HT1080 (cell line): Measurements from ENCODE around the gene SUPT5H. TPM values are rescaled to one million over a fixed set of nuclear protein-coding genes. Genes with fewer than 3 reads are reported as not detected.
"Not testable (repeated sequence)": the region's sequence is repeated elsewhere in the genome, so short reads cannot be mapped to it uniquely, and the experiment has no call there.

ENCODE experiments used
- DNase-seq: peaks from one replicate; pipeline ENCODE4 v3.0.0-alpha.2; 2015; ENCODE audit warnings: low read depth
- total RNA-seq: library from RNA; depleted of rRNA; stranded (reverse); fragments of >200 nt; shearing (Covaris generic); gene quantifications from 2 replicates; pipeline ENCODE4 v1.2.3, GENCODE V29; 2014

Gene SUPT5H
- total RNA-seq, 1 experiment from 2014 or later: 91.6 TPM

DNA sequence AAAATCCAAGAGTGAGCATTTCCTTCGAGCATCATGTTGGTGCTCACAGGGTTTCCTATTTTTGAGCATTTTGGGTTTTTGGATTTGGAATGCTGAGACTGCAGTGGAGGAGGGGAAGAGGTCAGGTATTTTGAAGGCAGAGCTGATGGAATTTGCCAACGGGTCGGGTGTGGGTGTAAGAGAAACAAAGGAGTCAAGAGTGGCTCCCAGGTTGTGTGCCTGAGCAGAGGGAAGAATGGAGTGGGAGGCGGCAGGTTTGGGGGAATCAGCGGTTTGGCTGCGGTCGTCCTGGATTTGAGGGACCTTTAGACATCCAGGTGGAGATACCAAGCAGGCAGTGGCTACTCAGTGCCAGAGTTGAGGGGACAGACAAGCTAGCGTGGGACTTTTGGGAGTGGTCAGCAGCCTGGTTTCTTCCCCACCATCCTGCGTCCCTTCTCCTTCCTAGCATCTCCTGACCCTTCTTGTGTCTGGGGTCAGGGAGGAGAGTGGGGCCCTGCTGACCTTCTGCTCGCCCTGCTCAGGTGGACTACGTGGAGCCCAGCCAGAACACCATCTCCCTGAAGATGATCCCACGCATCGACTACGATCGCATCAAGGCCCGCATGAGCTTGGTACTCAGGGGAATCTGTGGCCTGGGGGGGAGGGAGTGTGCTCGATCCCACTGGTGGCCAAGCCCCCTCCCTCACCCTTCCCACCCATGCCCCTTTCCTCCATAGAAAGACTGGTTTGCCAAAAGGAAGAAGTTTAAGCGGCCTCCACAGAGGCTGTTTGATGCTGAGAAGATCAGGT is 20.8 kb downstream of the SUPT5H start:
- no peak for DNase-seq

DNA sequence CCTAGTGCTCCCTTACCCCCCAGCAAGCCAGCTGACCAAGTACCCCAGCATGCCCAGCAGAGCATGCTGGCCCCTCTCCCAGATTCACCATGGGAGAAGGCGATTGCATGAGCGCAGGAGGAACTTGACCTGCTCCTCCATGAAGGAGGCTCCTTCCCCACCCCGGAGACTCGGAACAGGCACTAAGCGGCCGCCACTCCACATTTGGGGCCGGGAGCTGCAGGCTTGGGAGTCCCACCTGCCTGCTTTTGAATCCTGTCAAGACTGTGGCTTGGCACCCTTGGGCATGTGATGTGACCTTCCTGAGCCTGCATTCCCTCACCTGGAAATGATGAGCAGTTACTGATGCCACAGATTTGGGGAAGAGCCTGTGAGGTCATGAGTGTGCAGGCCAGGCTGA is 22.6 kb downstream of the SUPT5H start:
- no peak for DNase-seq

GRCh38 chr19:39469036-39469435 is 23.7 kb downstream of the SUPT5H start:
- DNase-seq: no peak

GRCh38 chr19:39469567-39469966 is 24.2 kb downstream of the SUPT5H start:
- DNase-seq: no peak

GRCh38 chr19:39470724-39471339 is 25.4 kb downstream of the SUPT5H start:
- DNase-seq: no peak

DNA sequence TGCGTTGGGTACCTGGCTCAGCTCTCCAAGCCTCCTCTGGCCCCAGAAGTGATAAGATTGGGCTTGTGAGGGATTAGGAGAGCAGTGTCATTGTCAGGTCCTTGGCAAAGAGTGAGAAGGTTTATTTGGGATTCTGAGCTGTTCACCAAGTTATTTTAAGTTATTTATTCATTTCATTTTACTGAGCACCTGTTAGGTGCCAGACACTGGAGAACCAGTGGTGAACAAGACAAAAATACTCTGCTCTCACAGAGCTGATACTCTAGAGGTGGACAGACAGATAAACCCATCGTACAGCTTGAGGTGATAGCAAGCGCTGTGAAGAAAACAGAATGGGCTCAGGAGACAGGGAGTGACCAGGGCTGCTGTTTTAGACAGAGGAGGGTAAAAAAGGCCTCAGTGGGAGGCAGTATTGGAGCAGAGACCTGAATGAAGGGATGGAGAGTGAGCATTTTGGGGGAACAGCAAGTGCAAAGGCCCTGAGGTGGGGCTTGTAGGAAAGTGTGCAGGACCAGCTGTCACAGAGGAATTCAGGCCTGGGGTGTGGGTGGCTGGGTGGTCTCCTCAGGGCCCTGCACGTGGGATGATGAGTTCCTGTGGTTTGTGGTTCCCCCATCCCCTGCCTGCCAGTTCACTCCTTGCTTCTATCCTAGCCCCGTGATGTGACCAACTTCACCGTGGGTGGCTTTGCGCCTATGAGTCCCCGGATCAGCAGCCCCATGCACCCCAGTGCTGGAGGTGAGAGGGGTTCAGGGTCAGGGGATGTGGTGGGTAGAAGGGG is 26.6 kb downstream of the SUPT5H start:
- no peak for DNase-seq

- DNase-seq: no peak
Measured at GRCh38 chr19:39472746-39473442, 27.5 kb downstream of the SUPT5H start.

DNA sequence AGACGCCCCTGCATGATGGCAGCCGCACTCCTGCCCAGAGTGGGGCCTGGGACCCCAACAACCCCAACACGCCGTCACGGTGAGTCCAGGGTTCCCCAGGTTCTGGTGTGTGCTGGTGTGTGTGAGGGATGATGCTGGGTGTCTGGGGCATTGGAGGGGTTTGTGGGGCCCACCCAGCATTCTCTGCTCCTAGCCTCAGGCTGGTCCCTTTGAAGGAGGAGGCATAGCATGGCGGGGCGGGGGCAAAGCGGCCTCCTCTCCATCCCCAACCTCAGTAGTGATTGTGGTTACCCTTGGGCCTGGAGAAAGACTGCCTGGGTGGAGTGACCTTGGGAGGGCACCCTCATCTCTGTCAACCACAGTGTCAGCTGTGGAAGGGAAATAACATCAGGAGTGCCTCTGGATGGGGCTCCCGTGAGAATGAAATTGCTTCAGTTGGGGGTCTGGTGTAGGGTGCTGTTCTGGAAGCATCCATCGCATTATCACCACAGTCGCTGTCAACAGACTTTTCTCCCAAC is 28.1 kb downstream of the SUPT5H start:
- no peak for DNase-seq

DNA sequence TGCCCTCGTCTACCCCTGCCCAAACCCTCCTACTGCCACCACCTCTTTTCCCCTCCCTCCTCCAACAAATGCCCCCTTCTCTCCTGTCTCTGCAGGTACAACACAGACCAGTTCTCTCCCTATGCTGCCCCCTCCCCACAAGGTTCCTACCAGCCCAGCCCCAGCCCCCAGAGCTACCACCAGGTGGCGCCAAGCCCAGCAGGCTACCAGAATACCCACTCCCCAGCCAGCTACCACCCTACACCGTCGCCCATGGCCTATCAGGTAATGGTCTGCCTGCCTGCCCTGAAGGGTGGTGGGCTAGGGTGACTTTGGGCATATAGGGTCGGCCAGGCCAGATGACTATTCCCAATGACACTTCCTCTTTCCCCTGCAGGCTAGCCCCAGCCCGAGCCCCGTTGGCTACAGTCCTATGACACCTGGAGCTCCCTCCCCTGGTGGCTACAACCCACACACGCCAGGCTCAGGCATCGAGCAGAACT is 28.8 kb downstream of the SUPT5H start:
- no peak for DNase-seq

GRCh38 chr19:39475748-39476147 is 30.4 kb downstream of the SUPT5H start:
- DNase-seq: no peak

GRCh38 chr19:39479319-39479801 is 34.0 kb downstream of the SUPT5H start:
- not testable (repeated sequence) for DNase-seq

GRCh38 chr19:39479916-39480315 is 34.5 kb downstream of the SUPT5H start:
- no peak for DNase-seq

DNA sequence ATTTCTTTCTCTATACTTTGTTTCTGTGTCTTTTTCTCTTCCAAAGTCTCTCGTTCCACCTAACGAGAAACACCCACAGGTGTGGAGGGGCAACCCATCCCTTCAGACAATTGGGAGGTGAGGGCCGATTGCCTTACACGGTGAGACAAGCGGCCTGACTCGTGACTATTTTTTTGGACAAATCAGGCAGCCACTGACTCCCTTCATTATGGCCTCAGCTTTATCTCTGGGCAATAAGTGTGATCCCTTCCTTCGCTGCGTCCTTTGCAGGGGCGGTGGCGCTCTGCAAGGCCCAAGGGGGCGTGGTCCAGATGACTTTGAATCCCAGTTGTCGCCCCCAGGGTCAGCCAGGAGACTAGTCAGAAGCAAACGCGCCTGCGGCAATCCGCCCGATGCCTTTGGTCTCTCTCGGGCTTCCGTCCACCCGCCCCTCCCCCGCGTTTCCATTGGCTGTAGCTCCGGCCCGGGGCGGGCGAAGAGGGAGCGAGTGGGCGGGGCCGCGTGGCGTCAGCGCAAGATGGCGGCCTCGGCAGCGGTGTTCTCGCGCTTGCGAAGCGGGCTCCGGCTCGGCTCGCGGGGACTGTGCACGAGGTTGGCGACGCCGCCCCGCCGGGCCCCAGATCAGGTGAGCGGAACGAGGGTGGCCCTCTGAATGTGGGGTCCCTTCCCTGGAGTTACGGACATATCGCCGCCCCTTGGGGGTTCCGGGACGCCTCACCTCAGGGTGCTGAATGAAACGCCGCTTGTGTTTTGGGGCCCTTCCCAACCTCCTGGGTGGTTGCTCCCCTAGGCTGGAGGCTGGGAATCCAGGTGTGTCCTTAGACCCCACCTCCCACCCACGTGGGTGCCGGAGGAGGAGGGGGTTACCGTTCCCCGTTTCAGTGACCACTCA is 35.2 kb downstream of the SUPT5H start, which contains the start of gene TIMM50:
TSS of gene TIMM50 (plus strand) at position 502 of the 892 bp plus-strand sequence. CDS start at position 518, 16 bp downstream.
- peak; percentile 92 for DNase-seq

GRCh38 chr19:39481229-39481545 is 35.8 kb downstream of the SUPT5H start:
- DNase-seq: no peak

- no peak for DNase-seq
Measured at GRCh38 chr19:39481676-39482075, 36.3 kb downstream of the SUPT5H start.

- DNase-seq: no peak
Measured at GRCh38 chr19:39483141-39483540, 37.8 kb downstream of the SUPT5H start.

GRCh38 chr19:39489756-39490155 is 44.4 kb downstream of the SUPT5H start:
- DNase-seq: no peak

DNA sequence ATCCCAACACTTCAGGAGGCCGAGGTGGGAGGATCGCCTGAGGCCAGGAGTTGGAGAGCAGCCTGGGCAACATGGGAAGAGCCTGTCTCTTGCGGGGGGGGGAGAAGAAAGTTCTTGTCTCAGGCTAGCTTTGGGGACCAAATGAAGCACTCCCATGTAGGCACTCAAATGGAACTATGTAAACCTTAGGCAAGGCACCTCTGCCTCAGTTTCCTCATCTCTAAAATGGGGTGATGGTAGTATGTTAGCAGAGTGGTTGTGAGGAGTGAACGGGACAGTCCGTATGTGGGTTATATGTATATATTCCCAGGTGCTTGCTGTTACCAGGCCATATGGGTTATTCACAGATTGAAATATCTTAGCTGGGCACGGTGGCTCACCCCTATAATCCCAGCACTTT is 46.8 kb downstream of the SUPT5H start:
- DNase-seq: no peak

- no peak for DNase-seq
Measured at GRCh38 chr19:39492788-39493187, 47.4 kb downstream of the SUPT5H start.

- no peak for DNase-seq
Measured at GRCh38 chr19:39494661-39495060, 49.3 kb downstream of the SUPT5H start.
